Rectal smooth muscle tissue (tissue), 1 donor: ENCODE measurements around the gene POP4.
A peak's percentile ranks its signal among the peaks of the same experiment; 100 is the strongest.

Experiments
- H3K27ac ChIP-seq: one replicate; pipeline ENCODE4 v1.7.0; 2013; ENCODE audit warnings: low read depth, low read length, inconsistent platforms
- H3K27me3 ChIP-seq: one replicate; pipeline ENCODE4 v1.7.0; 2013; ENCODE audit warnings: low read length; ENCODE audit not compliant: control insufficient read depth, insufficient read depth
- H3K36me3 ChIP-seq: one replicate; pipeline ENCODE4 v1.7.0; 2013; ENCODE audit warnings: low read length; ENCODE audit not compliant: control insufficient read depth, insufficient read depth
- H3K4me1 ChIP-seq: one replicate; pipeline ENCODE4 v1.7.0; 2013; ENCODE audit warnings: low read length; ENCODE audit not compliant: control insufficient read depth, insufficient read depth
- H3K4me3 ChIP-seq: one replicate; pipeline ENCODE4 v1.7.0; 2013; ENCODE audit warnings: low read length
- H3K9ac ChIP-seq: one replicate; pipeline ENCODE4 v1.7.0; 2013; ENCODE audit warnings: low read length

The POP4 gene

DNA sequence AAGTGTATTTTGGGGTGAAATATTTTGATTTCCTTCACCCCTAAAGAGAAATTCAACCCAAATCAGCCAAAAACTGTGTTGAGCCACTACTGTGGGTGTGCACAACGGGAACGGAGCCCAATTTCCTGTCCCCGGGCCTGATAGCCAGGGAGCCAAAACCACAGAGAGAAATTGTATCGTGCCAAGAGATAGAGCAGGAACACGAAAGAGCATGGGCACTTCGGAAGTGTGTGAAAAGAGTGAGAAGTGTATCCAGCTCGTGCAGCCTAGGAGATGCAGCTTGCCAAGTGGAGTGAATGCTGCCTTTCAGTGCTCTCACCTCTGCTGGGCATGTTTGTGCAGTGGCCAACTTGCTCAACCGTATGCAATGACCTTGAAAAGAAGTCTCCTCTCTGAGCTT lies 39.8 kb downstream of the POP4 start:
- Histone ChIP-seq H3K36me3 (no peaks in the 10 kb centered on the region), H3K27me3 (no peaks in the 10 kb centered on the region), H3K4me1 (no peaks in the 10 kb centered on the region), H3K4me3 (no peak overlapping the region), H3K9ac (no peak overlapping the region), H3K27ac (no peak overlapping the region)

DNA sequence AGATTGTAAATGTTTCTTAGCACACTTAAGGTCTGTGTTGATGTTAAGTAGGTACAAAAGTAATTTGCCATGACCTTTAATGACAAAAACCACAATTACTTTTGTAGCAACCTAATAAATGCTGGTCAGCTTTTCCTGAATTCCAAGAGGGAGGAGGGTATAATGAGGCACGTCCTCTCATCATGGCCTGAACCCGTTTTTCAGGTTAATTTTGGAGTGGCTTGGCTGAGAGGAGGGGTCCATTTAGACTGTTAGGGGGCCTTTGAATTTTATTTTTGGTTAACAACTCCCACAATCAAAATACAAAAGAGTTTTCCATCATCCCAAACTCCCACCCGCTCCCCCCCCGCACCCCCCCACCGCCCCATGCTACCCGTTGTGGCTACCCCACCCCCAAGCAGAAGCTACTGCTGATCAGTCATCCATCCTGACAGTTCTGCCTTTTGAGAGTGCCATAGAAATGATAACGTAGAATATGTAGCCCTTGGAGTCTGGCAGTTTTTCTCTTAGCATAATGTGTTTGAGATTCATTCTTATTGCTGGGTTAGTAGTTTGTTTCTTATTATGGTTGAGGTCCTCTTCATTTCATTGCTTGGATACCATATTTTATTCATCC lies 44.8 kb downstream of the POP4 start:
- Histone ChIP-seq H3K4me1 (no peaks in the 10 kb centered on the region), H3K9ac (no peak overlapping the region), H3K36me3 (no peaks in the 10 kb centered on the region), H3K27me3 (no peaks in the 10 kb centered on the region), H3K4me3 (no peak overlapping the region), H3K27ac (no peak overlapping the region)

DNA sequence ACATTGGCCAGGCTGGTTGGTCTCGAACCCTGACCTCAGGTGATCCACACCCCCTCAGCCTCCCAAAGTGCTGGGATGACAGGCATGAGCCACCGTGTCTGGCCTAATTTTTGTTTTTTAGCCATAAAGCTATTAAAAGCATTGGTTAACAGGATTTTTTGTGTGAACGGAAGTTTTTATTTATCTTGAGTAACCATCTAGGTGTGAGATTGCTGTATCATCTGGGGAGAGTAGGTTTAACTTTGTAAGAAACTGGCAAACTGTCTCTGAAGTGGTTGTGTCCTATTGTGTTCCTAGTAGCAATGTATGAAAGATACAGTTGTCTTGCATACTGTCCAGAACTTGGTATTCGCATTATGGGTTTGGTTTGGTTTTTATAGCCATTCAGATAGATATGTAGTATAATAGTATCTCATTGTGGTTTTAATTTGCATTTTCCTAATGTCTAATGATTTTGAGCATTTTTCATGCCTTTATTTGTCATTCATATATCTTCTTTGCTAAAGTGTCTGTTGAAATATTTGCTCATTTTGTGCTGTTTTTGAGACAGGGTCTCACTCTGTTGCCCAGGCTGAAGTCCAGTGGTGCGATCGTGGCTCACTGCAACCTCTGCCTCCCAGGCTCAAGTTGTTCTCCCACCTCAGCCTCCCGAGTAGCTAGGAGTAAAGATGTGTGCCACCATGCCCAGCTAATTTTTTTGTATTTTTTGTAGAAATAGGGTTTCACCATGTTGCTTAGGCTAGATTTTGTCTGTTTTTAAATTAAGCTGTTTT lies 45.7 kb downstream of the POP4 start:
- H3K27me3 ChIP-seq = no peaks in the 10 kb centered on the region
- H3K4me3 ChIP-seq = no peak overlapping the region
- no peak overlapping the region for H3K27ac ChIP-seq
- no peaks in the 10 kb centered on the region for H3K4me1 ChIP-seq
- no peaks in the 10 kb centered on the region for H3K36me3 ChIP-seq
- H3K9ac ChIP-seq = no peak overlapping the region

DNA sequence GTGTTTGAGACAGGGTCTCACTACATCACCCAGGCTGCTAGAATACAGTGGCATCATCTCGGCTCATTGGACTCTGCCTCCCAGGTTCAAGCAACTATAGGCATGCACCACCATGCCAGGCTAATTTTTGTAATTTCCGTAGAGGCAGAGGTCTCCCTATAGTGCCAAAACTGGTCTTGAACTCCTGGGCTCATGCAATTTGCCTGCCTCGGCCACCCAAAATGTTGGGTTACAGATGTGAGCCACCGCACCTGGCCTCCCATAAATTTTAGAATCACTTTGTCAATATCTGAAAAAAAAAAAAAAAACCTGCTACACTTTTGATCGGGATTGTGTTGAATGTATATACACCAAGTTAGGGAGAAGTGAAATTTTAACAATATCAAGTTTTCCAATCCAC lies 47.3 kb downstream of the POP4 start:
- Histone ChIP-seq H3K9ac (no peak overlapping the region), H3K36me3 (no peaks in the 10 kb centered on the region), H3K27ac (no peak overlapping the region), H3K4me1 (no peaks in the 10 kb centered on the region), H3K27me3 (no peaks in the 10 kb centered on the region), H3K4me3 (no peak overlapping the region)

DNA sequence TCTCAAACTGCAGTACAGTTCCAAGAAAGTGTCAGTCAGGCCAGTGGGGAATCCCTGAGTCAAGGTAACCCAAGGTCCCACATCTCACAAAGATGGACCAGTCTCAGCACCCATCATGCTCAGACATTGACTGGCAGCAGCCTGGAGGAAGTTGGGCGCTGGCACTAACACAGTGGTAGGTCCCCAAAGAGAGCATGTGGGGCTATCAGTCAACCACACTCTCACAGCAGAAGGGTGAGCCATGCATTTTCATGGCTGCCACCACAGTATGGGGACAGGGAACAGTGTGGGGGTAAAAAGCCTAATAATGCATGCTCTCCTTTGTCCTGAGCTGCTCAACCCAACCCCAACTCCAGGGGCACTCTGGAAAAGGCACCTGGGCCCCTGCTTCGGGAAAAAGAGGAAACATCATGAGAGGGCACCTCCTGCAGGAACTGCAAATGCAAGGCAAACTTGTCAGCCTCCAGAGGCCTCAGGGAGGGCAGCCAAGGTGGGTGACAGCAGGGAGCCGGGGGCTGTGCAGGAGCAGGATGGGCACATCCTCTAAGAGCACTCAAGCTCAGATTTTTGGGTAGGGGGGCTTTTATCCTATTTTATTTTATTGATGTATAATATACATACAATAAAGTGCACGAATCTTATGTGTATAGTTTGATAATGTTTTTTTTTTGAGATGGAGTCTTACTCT lies 49.7 kb downstream of the POP4 start:
- H3K9ac ChIP-seq = no peak overlapping the region
- H3K27ac ChIP-seq = no peak overlapping the region
- H3K36me3 ChIP-seq = no peaks in the 10 kb centered on the region
- H3K4me3 ChIP-seq = no peak overlapping the region
- H3K27me3 ChIP-seq = no peaks in the 10 kb centered on the region
- no peaks in the 10 kb centered on the region for H3K4me1 ChIP-seq

DNA sequence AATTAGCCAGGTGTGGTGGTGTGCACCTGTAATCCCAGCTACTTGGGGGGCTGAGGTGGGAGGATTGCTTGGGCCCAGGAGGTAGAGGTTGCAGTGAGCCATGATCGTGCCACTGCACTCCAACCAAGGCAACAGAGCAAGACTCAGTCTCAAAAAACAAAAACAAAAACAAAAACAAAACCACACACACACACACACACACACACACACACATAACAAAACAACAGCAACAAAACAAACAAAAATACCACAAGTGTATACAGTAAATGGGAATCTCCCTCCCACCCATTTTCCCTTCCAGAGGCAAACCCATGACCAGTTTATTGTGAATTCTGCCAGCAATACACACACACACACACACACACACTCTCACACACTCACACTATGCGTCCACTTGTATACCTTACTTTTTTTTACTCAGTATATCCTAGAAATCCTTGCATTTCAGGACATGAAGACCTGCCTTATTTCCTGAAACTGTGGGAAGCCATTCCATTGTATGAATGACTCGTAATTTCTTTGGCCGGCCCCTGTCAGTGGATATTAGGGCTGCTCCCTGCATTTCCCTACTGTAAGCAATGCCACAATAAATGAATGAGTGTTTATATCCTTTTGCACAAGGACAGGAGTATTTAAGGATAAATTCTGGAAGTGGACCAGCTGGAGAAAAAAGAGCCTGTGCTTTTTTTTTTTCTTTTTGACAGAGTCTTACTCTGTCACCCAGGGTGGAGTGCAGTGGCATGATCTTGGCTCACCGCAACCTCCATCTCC lies 52.3 kb downstream of the POP4 start:
- no peaks in the 10 kb centered on the region for H3K27me3 ChIP-seq
- H3K27ac ChIP-seq = no peak overlapping the region
- peaks cover 16% of the 10 kb centered on the region for H3K4me1 ChIP-seq
- no peak overlapping the region for H3K9ac ChIP-seq
- no peaks in the 10 kb centered on the region for H3K36me3 ChIP-seq
- no peak overlapping the region for H3K4me3 ChIP-seq

DNA sequence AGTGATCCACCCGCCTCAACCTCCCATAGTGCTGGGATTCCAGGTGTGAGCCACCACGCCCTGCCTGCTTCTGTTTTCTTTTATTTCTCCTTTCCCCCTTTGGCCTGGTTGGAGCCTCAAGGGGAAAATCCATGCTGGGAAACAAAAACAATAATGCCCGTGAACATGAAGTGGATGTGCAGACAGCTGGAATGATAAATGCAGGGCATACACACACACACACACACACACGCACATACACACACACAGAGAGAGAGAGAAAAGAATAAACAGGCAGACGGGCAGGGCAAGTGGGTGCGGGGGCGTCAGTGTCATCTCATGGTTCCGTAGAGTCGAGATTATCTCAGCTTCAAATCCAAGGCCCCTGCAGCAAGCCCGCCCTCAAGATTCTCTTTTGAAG lies 54.8 kb downstream of the POP4 start:
- peaks cover 19% of the 10 kb centered on the region for H3K4me1 ChIP-seq
- H3K4me3 ChIP-seq = no peak overlapping the region
- H3K9ac ChIP-seq = no peak overlapping the region
- no peaks in the 10 kb centered on the region for H3K27me3 ChIP-seq
- H3K36me3 ChIP-seq = no peaks in the 10 kb centered on the region
- no peak overlapping the region for H3K27ac ChIP-seq

DNA sequence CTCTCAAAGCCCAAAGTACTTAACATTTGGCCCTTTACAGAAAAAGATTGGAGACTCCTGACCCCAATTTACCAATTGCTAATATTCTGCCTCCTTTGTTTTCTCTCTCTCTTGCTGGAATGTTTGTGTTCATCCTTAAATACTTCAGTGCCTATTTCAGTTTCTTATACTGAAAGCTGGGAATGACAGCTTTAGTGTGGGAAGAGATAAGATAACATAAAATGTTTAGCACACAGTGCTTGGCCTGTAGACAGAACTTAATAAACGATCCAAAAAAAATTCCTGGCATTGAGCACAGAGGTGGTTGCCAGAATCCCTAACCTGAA lies 56.2 kb downstream of the POP4 start:
- H3K4me3 ChIP-seq = peak overlapping the region; percentile 5

DNA sequence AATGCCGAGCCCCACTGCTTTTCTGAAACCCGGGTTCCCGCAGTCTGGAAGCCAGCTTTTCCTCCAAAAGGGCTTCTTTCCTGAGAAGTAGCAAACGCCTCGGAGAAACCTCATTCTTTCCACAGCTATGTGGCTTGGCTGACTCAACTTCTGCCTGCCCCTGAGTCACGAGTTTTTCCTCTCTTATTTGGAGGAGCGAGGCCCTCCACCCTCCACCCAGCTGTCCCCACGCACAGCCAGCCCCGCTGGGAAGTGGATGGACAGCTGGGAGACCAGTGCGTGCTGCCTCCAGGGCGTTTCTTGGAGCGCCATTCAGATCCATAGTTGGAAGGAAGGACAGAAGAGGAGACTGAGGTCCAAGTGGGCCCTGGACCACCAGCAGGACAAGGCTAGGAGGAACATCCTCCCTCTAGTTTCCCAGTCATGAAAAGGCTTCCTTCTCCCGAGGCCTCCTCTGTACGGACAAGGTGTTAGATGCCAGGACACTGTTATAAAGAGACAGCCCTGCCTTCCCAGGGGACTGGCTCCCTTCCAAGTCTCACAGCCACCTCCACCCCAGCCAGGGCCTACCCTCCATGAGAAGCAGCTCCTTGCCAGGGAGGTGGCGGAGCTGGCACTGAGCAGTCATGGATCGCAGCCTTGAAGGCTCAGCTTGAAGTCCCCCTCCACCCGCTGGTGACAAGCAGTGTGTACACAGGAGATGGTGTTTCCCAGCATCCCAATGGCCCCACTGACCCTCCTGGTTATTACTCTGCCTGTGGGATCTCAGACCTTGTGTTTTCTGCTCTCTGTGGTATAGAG lies 56.7 kb downstream of the POP4 start:
- no peak overlapping the region for H3K4me3 ChIP-seq
- H3K4me1 ChIP-seq = peaks cover 25% of the 10 kb centered on the region
- H3K27me3 ChIP-seq = no peaks in the 10 kb centered on the region
- H3K27ac ChIP-seq = peak overlapping the region; percentile 84
- H3K36me3 ChIP-seq = no peaks in the 10 kb centered on the region
- no peak overlapping the region for H3K9ac ChIP-seq

More for the DNA sequence above, 56.2 kb downstream of the POP4 start:
- no peak overlapping the region for H3K9ac ChIP-seq
- no peaks in the 10 kb centered on the region for H3K27me3 ChIP-seq
- peaks cover 24% of the 10 kb centered on the region for H3K4me1 ChIP-seq
- peak overlapping the region; percentile 84 for H3K27ac ChIP-seq
- no peaks in the 10 kb centered on the region for H3K36me3 ChIP-seq

DNA sequence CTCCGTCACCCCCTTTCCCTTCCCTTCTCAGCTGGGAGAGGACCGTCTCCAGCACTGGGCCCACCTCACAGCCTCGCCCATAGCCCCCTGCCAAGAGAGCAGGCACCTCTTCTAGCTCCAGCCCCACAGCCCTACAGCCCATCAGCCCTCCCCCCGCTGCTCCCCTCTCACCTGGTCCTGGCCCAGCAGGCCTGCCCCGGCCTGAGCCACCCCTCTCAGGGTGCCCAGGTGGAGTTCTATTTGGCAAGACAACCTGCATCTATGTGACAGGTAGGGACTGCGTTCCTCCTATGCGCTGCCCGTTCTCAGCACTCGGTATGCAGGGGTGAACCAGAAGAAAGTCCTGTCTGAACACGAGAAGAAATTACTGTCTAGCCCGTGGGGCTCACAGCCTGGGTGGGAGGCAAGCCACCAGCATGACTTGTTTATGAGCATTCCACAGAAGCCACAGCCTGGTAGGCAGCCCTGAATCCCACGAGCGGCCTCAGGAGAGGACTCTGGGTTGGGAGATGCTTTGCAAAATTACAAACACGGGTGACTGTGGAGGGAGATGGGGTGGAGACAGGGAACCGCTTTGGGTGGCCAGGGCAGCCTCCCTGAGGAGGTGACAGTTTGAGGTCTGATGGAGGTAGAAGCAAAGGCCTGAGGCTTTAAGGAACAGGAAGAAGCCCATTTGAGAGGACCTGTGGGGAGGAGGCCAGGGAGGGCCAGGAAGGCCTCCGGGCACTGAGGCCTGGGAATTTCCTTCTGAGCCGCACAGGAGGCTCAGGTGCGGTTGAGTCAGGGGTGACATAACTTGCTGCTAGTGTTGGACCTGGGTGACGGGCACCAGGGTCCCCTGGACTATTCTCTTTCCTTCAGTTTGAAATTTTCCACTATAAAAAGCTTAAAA lies 58.0 kb downstream of the POP4 start:
- H3K36me3 ChIP-seq = no peaks in the 10 kb centered on the region
- H3K4me3 ChIP-seq = peak overlapping the region; percentile 62
- no peaks in the 10 kb centered on the region for H3K27me3 ChIP-seq
- H3K4me1 ChIP-seq = peaks cover 25% of the 10 kb centered on the region
- no peak overlapping the region for H3K27ac ChIP-seq
- H3K9ac ChIP-seq = no peak overlapping the region

DNA sequence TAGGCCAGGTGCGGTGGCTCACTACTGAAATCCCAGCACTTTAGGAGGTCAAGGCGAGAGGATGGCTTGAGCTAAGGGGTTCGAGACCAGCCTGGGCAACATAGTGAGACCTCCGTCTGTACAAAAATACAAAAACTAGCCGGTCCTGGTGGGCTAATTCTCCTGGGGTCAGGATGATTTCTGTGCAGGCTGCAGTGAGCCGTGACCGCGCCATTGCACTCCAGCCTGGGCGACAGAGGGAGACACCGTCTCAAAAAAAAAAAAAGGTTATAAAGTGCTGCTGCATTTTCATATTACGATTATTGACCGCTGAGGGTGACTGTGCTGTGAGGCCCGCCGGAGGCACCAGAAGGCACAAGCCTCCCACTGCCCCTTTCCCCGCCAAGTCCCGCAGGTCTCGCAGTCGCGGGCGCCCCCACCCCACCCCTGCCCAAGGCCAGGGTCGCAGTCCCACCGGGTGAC lies 58.7 kb downstream of the POP4 start:
- Histone ChIP-seq H3K27me3 (no peaks in the 10 kb centered on the region), H3K9ac (no peak overlapping the region), H3K4me1 (peaks cover 25% of the 10 kb centered on the region)

More for the DNA sequence above, 58.7 kb downstream of the POP4 start:
- Histone ChIP-seq H3K36me3 (no peaks in the 10 kb centered on the region), H3K27ac (peak overlapping the region; percentile 56), H3K4me3 (peak overlapping the region; percentile 62)
